Calu3 (cell line): ENCODE results near the gene CEMIP. TPM values are rescaled to one million over a fixed set of nuclear protein-coding genes. Genes with fewer than 3 reads are reported as not detected.

Source experiments
- BruUV-seq: library from RNA; stranded (reverse); fragments of 400-500 nt; replicated peaks from 2 replicates; lab custom pipeline; 2021; lab: Mats Ljungman, UMichigan
- CTCF ChIA-PET: fragments of 300-600 bp; sonication (Branson Sonifier 250); formaldehyde crosslinking; loops from one replicate; lab custom pipeline; 2022; ENCODE audit warnings: antibody characterized with exemption; lab: Charles Lee
- DNase-seq: peaks from one replicate; pipeline ENCODE4 v3.0.0; 2022
- H3K27ac Mint-ChIP-seq: one replicate; pipeline ENCODE4 v1.8.0; 2022; ENCODE audit warnings: mixed read lengths; ENCODE audit not compliant: unreplicated experiment
- H3K27me3 Mint-ChIP-seq: one replicate; pipeline ENCODE4 v1.8.0; 2022; ENCODE audit warnings: mixed read lengths; ENCODE audit not compliant: unreplicated experiment
- H3K36me3 Mint-ChIP-seq: one replicate; pipeline ENCODE4 v1.8.0; 2022; ENCODE audit warnings: mild to moderate bottlenecking, moderate library complexity, mixed read lengths; ENCODE audit not compliant: insufficient read depth, unreplicated experiment
- H3K4me1 Mint-ChIP-seq: one replicate; pipeline ENCODE4 v1.8.0; 2022; ENCODE audit warnings: mild to moderate bottlenecking, low read depth, mixed read lengths; ENCODE audit not compliant: unreplicated experiment
- H3K4me3 Mint-ChIP-seq: one replicate; pipeline ENCODE4 v1.8.0; 2022; ENCODE audit warnings: mild to moderate bottlenecking, low read depth, moderate library complexity, mixed read lengths; ENCODE audit not compliant: unreplicated experiment
- H3K9me3 Mint-ChIP-seq: one replicate; pipeline ENCODE4 v1.8.0; 2022; ENCODE audit warnings: low read depth, mixed read lengths; ENCODE audit not compliant: unreplicated experiment
- intact Hi-C: fragments of 100-400 bp; cut with micrococcal nuclease; formaldehyde crosslinking; loops from one replicate; pipeline ENCODE4 v1.10.0; 2022; ENCODE audit not compliant: unreplicated experiment
- total RNA-seq: library from RNA; stranded (reverse); gene quantifications from 2 replicates; pipeline ENCODE4 v1.2.3, GENCODE V29; 2022
- TF ChIP-seq, protein P1 (sequence below): fragments of 200-600 bp; IDR thresholded peaks from one replicate; pipeline ENCODE4 v1.8.0; 2022; ENCODE audit warnings: antibody characterized with exemption; ENCODE audit not compliant: unreplicated experiment

Gene CEMIP
- total RNA-seq, 1 experiment from 2014 or later = 1.8 TPM

DNA sequence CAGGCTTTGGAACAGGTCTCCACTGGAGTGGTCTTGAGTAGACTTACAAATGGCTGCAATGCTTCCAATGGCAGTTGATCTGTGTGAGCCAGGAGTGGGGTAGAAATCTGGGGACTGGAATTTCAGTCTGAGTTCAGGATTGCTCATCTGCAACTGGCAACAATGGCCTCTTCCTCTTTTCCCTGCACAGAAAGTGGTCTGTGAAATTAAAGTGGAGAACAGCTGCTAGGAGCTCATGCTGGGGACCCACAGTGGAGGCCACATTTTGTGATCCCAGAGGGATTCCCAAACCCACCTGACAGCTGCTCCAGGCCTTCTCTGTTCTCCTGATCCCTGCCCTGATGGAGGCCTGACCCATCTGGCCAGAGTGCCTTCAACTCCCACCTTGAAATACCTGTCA, 49.6 kb downstream of the CEMIP start:
- intact Hi-C loops = no loop called here
- CTCF ChIA-PET = interaction anchor here (1.8 kb wide), 1 partner anchor 11 kb away, joined by 4 read pairs; no protein-coding TSS in a partner anchor
- TF ChIP-seq, protein P1, sequence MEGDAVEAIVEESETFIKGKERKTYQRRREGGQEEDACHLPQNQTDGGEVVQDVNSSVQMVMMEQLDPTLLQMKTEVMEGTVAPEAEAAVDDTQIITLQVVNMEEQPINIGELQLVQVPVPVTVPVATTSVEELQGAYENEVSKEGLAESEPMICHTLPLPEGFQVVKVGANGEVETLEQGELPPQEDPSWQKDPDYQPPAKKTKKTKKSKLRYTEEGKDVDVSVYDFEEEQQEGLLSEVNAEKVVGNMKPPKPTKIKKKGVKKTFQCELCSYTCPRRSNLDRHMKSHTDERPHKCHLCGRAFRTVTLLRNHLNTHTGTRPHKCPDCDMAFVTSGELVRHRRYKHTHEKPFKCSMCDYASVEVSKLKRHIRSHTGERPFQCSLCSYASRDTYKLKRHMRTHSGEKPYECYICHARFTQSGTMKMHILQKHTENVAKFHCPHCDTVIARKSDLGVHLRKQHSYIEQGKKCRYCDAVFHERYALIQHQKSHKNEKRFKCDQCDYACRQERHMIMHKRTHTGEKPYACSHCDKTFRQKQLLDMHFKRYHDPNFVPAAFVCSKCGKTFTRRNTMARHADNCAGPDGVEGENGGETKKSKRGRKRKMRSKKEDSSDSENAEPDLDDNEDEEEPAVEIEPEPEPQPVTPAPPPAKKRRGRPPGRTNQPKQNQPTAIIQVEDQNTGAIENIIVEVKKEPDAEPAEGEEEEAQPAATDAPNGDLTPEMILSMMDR = no peak

DNA sequence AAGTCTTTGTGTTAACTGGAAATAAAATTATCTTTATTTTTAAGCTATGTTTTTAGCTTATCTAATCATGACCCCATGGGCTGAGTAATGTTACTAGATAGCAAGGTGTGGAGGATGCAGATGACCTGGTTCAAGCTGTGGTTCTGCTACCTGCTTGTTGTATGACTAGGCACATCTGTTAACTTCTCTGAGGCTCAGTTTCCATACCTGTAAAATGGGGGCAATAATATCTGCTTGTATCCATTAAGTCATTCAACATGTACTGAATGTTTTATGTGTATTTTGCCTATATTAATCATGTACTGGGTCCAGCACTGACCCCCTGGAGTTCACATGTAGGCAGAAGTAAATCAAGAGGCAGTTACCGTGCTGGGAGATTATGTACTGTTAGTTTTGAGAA, 51.5 kb downstream of the CEMIP start:
- H3K4me3 Mint-ChIP-seq = no peak overlapping the region
- BruUV-seq = no TSS peak
- CTCF ChIA-PET = interaction anchor here (0.8 kb wide), 1 partner anchor 18 kb away, joined by 3 read pairs; no protein-coding TSS in a partner anchor
- intact Hi-C loops = no loop called here
- DNase-seq = no peak
- H3K27ac Mint-ChIP-seq = no peak overlapping the region
- no peaks in the 10 kb centered on the region for H3K9me3 Mint-ChIP-seq
- H3K27me3 Mint-ChIP-seq = no peaks in the 10 kb centered on the region
- H3K4me1 Mint-ChIP-seq = no peaks in the 10 kb centered on the region
- H3K36me3 Mint-ChIP-seq = no peaks in the 10 kb centered on the region
- TF ChIP-seq, protein P1 = no peak

More for the DNA sequence above, 49.6 kb downstream of the CEMIP start:
- no peaks in the 10 kb centered on the region for H3K36me3 Mint-ChIP-seq
- no peak overlapping the region for H3K4me3 Mint-ChIP-seq
- no TSS peak for BruUV-seq
- H3K27me3 Mint-ChIP-seq = no peaks in the 10 kb centered on the region
- no peaks in the 10 kb centered on the region for H3K9me3 Mint-ChIP-seq
- no peaks in the 10 kb centered on the region for H3K4me1 Mint-ChIP-seq
- no peak for DNase-seq
- no peak overlapping the region for H3K27ac Mint-ChIP-seq

DNA sequence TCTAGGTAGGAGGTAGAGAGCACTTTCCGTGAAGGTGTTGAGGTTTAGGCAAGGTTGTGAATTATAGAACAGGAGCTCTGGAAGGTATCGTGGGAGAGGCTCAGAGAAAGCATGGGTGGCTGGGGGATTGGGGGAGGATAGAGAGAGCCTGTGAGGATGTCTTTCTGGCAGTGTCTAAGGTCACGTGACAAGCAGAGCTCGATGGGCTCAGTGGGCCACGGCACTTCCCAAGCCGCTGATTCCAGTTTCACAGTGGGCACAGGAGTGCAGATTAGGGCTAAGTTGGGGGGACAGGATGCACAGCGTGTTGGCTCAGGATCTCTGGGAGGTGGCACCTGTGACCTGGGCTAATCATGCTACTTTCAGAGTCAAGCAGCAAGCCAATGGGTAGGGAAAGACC, 52.0 kb downstream of the CEMIP start:
- H3K27ac Mint-ChIP-seq = no peak overlapping the region
- CTCF ChIA-PET = no interaction called here
- intact Hi-C loops = no loop called here
- TF ChIP-seq, protein P1 = no peak
- no TSS peak for BruUV-seq
- H3K27me3 Mint-ChIP-seq = no peaks in the 10 kb centered on the region
- no peaks in the 10 kb centered on the region for H3K9me3 Mint-ChIP-seq
- no peaks in the 10 kb centered on the region for H3K4me1 Mint-ChIP-seq
- H3K36me3 Mint-ChIP-seq = no peaks in the 10 kb centered on the region
- no peak overlapping the region for H3K4me3 Mint-ChIP-seq
- DNase-seq = no peak

GRCh38 chr15:80831606-80832224, 52.5 kb downstream of the CEMIP start:
- intact Hi-C loops = no loop called here
- no TSS peak for BruUV-seq
- Mint-ChIP-seq H3K4me3 (no peak overlapping the region), H3K27me3 (no peaks in the 10 kb centered on the region), H3K9me3 (no peaks in the 10 kb centered on the region), H3K4me1 (no peaks in the 10 kb centered on the region), H3K27ac (no peak overlapping the region), H3K36me3 (no peaks in the 10 kb centered on the region)
- TF ChIP-seq, protein P1 = no peak
- no peak for DNase-seq
- CTCF ChIA-PET = no interaction called here
